Activated CD8-positive, alpha-beta memory T cell treated with anti-CD3 and anti-CD28 coated beads, Interleukin-2, amount 10 ng/mL, durations not matched to agents 7 days and 5 days (primary cell): ENCODE measurements around the gene ELF2. TPM values are rescaled to one million over a fixed set of nuclear protein-coding genes. Genes with fewer than 3 reads are reported as not detected.

Source experiments
- ATAC-seq: fragments of 150-1000 bp; cut with Tn5 transposase; one replicate; pipeline ENCODE4 v1.10.0; 2021; ENCODE audit warnings: moderate library complexity
- CTCF ChIA-PET: fragments of 350-600 bp; sonication (Branson Sonifier 250); formaldehyde crosslinking; loops from one replicate; lab custom pipeline; 2021; ENCODE audit warnings: antibody characterized with exemption; lab: Charles Lee
- DNase-seq: peaks from one replicate; pipeline ENCODE4 v3.0.0-alpha.2; 2020
- H3K27ac Mint-ChIP-seq: one replicate; pipeline ENCODE4 v1.8.0; 2021; ENCODE audit warnings: mild to moderate bottlenecking, mixed read lengths
- H3K27me3 Mint-ChIP-seq: one replicate; pipeline ENCODE4 v1.8.0; 2021; ENCODE audit warnings: mixed read lengths
- H3K36me3 Mint-ChIP-seq: one replicate; pipeline ENCODE4 v1.8.0; 2021; ENCODE audit warnings: mild to moderate bottlenecking, mixed read lengths
- H3K4me1 Mint-ChIP-seq: one replicate; pipeline ENCODE4 v1.8.0; 2021; ENCODE audit warnings: mixed read lengths
- H3K4me3 Mint-ChIP-seq: one replicate; pipeline ENCODE4 v1.8.0; 2021; ENCODE audit warnings: mild to moderate bottlenecking, moderate library complexity, mixed read lengths
- H3K9me3 Mint-ChIP-seq: one replicate; pipeline ENCODE4 v1.8.0; 2022; ENCODE audit warnings: low read depth, mixed read lengths
- total RNA-seq, 2 experiments: library from RNA; stranded (reverse); gene quantifications; one replicate each; pipeline ENCODE4 v1.2.3, GENCODE V29; 2021

The ELF2 gene
- total RNA-seq, 2 experiments from 2014 or later = 27.3 to 39.8 TPM

- peaks cover 20% of the 10 kb centered on the region for H3K36me3 Mint-ChIP-seq
- H3K4me1 Mint-ChIP-seq = peaks cover 21% of the 10 kb centered on the region
- DNase-seq (no peak), ATAC-seq (no peak)
- H3K4me3 Mint-ChIP-seq = no peak overlapping the region
- H3K27ac Mint-ChIP-seq = no peak overlapping the region
- CTCF ChIA-PET = no interaction called here
- peaks cover 6% of the 10 kb centered on the region for H3K9me3 Mint-ChIP-seq
- H3K27me3 Mint-ChIP-seq = no peaks in the 10 kb centered on the region
These were observed 29.9 kb downstream of the ELF2 start for GRCh38 chr4:139146926-139147629.

GRCh38 chr4:139145552-139145932 is 31.5 kb downstream of the ELF2 start:
- no peak overlapping the region for H3K4me3 Mint-ChIP-seq
- no peak overlapping the region for H3K27ac Mint-ChIP-seq
- ATAC-seq (no peak), DNase-seq (no peak)
- CTCF ChIA-PET = no interaction called here
- H3K4me1 Mint-ChIP-seq = peaks cover 21% of the 10 kb centered on the region
- no peaks in the 10 kb centered on the region for H3K27me3 Mint-ChIP-seq
- H3K36me3 Mint-ChIP-seq = peaks cover 20% of the 10 kb centered on the region
- peaks cover 6% of the 10 kb centered on the region for H3K9me3 Mint-ChIP-seq

GRCh38 chr4:139144911-139145551 is 32.0 kb downstream of the ELF2 start:
- Mint-ChIP-seq H3K27ac (no peak overlapping the region), H3K27me3 (no peaks in the 10 kb centered on the region), H3K36me3 (peaks cover 20% of the 10 kb centered on the region), H3K4me3 (no peak overlapping the region), H3K9me3 (peaks cover 6% of the 10 kb centered on the region), H3K4me1 (peaks cover 21% of the 10 kb centered on the region)
- DNase-seq (no peak), ATAC-seq (no peak)
- CTCF ChIA-PET = no interaction called here

GRCh38 chr4:139144161-139144859 is 32.7 kb downstream of the ELF2 start:
- DNase-seq (no peak), ATAC-seq (no peak)
- Mint-ChIP-seq H3K27me3 (no peaks in the 10 kb centered on the region), H3K27ac (no peak overlapping the region), H3K4me3 (no peak overlapping the region), H3K9me3 (peaks cover 6% of the 10 kb centered on the region), H3K36me3 (peaks cover 20% of the 10 kb centered on the region), H3K4me1 (peaks cover 21% of the 10 kb centered on the region)
- CTCF ChIA-PET = no interaction called here

GRCh38 chr4:139142980-139143379 is 34.0 kb downstream of the ELF2 start:
- H3K4me1 Mint-ChIP-seq = peaks cover 21% of the 10 kb centered on the region
- CTCF ChIA-PET = no interaction called here

DNA sequence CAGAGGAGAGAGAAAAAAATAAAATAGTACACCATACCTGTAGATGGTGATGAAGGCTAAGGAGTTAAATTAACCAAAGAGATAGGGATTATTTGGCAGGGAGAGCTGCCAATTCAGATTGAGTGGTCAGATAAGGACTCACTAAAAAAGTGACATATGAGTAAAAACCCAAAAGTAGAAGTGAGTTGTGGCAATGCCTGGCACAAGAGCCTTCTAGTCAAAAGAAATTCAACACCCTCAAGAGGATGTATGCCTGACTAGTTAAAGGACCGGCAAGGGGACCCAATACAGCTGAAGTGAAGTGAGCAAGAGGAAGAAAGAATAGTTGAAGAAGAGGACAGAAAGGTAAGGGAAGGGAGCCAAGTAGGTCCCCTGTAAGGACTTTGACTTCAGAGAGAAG is 34.9 kb downstream of the ELF2 start:
- peaks cover 6% of the 10 kb centered on the region for H3K9me3 Mint-ChIP-seq
- H3K27me3 Mint-ChIP-seq = no peaks in the 10 kb centered on the region
- no peak overlapping the region for H3K27ac Mint-ChIP-seq
- peaks cover 19% of the 10 kb centered on the region for H3K4me1 Mint-ChIP-seq
- ATAC-seq (no peak), DNase-seq (no peak)
- peaks cover 18% of the 10 kb centered on the region for H3K36me3 Mint-ChIP-seq
- H3K4me3 Mint-ChIP-seq = no peak overlapping the region
- CTCF ChIA-PET = no interaction called here

More at GRCh38 chr4:139142980-139143379, 34.0 kb downstream of the ELF2 start:
- DNase-seq (no peak), ATAC-seq (no peak)
- Mint-ChIP-seq H3K9me3 (peaks cover 6% of the 10 kb centered on the region), H3K27ac (no peak overlapping the region), H3K36me3 (peaks cover 20% of the 10 kb centered on the region), H3K4me3 (no peak overlapping the region), H3K27me3 (no peaks in the 10 kb centered on the region)

GRCh38 chr4:139137763-139138162 is 39.3 kb downstream of the ELF2 start:
- DNase-seq (no peak), ATAC-seq (no peak)
- no peaks in the 10 kb centered on the region for H3K9me3 Mint-ChIP-seq
- peaks cover 2% of the 10 kb centered on the region for H3K36me3 Mint-ChIP-seq
- no peak overlapping the region for H3K4me3 Mint-ChIP-seq
- CTCF ChIA-PET = no interaction called here
- no peaks in the 10 kb centered on the region for H3K27me3 Mint-ChIP-seq
- H3K4me1 Mint-ChIP-seq = peaks cover 7% of the 10 kb centered on the region
- no peak overlapping the region for H3K27ac Mint-ChIP-seq

DNA sequence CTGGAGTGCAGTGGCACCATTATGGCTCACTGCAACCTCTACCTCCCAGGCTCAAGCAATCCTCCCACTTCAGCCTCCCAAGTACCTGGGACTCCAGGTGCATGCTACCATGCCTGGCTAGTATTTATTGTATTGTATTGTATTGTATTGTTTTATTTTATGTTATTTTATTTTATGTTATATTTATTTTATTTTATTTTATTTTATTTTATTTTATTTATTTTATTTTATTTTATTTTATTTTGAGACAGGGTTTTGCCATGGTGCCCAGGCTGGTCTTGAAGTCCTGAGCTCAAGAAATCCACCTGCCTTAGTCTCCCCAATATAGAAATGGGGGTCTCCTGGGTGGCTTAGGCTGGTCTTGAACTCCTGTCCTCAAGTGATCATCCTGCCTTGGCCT is 42.6 kb downstream of the ELF2 start:
- H3K36me3 Mint-ChIP-seq = peaks cover 2% of the 10 kb centered on the region
- no peak for DNase-seq
- no peak overlapping the region for H3K27ac Mint-ChIP-seq
- ATAC-seq = no peak
- no peaks in the 10 kb centered on the region for H3K27me3 Mint-ChIP-seq
- CTCF ChIA-PET = no interaction called here
- no peaks in the 10 kb centered on the region for H3K9me3 Mint-ChIP-seq
- no peak overlapping the region for H3K4me3 Mint-ChIP-seq
- no peaks in the 10 kb centered on the region for H3K4me1 Mint-ChIP-seq

DNA sequence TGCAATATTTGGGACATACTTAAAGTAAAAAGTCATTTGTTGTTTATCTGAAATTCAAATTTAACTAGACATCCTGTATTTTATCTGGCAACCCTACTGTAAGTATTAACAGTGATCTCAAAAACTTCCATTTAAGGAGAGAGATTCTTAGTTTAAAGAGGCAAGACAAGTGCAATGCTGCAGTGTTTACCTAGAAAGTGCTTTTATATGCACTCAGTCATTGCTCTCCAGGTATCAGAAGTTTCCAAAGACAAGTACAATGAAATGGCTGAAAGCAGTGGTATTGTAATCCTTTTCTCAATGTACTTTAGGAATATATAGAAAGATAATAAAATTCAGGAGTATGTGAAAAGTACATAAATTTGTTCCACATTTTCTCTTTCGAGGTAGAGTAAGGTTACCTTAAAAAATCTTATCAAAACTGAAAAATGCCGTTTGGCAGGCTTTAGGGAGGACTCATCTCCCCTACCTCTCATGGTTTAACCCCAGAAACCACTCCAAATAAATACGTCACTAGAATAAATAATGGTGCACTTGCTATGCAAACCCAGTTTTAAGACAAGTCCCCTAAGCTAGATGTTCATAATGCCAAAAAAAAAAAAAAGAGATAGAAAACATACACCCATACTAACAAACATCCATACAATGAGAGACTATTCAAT is 45.7 kb downstream of the ELF2 start:
- no peaks in the 10 kb centered on the region for H3K9me3 Mint-ChIP-seq
- no peaks in the 10 kb centered on the region for H3K27me3 Mint-ChIP-seq
- ATAC-seq = no peak
- CTCF ChIA-PET = no interaction called here
- H3K4me1 Mint-ChIP-seq = no peaks in the 10 kb centered on the region
- peaks cover 2% of the 10 kb centered on the region for H3K36me3 Mint-ChIP-seq
- no peak overlapping the region for H3K4me3 Mint-ChIP-seq
- H3K27ac Mint-ChIP-seq = no peak overlapping the region
- no peak for DNase-seq

DNA sequence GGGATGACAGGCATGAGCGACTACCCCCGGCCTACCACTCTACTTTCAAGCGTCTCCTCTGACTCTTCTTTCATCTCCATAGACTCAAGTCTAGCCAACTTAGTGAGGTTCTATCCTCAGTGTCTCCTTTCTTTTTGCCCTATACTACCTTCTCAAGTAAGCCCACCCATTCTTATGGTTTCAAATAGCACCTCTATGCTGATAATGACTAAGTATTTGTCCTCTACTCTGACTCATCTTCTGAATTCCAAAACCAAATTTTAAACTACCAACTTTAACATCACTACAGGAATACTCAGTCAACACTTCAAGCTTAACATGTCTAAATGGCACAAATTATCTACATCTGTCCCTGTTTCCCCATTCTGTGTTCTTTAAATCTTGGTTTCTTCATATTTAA is 47.8 kb downstream of the ELF2 start:
- Mint-ChIP-seq H3K27ac (no peak overlapping the region), H3K36me3 (no peaks in the 10 kb centered on the region), H3K9me3 (no peaks in the 10 kb centered on the region), H3K4me1 (no peaks in the 10 kb centered on the region), H3K4me3 (no peak overlapping the region), H3K27me3 (no peaks in the 10 kb centered on the region)
- no peak for DNase-seq
- no peak for ATAC-seq
- CTCF ChIA-PET = no interaction called here

DNA sequence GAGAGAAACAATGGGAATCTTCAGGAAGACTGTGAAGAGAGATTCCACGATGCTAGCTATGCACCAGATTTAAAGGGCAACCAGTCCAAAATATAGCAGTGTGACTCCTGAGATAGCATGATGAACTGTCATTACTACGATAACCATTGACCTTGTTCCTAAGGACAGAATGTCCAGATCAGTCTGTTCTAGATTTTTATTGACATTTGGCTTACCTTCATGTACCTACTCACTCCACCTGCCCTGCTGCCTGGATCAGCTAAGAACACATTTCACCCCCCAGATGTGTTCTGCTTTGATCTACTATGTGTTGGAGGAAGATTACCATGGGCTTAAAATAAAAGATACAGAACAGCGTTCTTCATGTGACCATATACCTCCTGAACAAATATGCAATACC is 50.1 kb downstream of the ELF2 start:
- Mint-ChIP-seq H3K27ac (no peak overlapping the region), H3K4me3 (no peak overlapping the region), H3K36me3 (peaks cover 3% of the 10 kb centered on the region), H3K9me3 (no peaks in the 10 kb centered on the region), H3K4me1 (no peaks in the 10 kb centered on the region), H3K27me3 (no peaks in the 10 kb centered on the region)
- no peak for ATAC-seq
- no peak for DNase-seq
- CTCF ChIA-PET = interaction anchor here (0.7 kb wide), 1 partner anchor 27 kb away, joined by 3 read pairs; no protein-coding TSS in a partner anchor

GRCh38 chr4:139123910-139124309 is 53.1 kb downstream of the ELF2 start:
- no peaks in the 10 kb centered on the region for H3K27me3 Mint-ChIP-seq
- peaks cover 6% of the 10 kb centered on the region for H3K36me3 Mint-ChIP-seq
- CTCF ChIA-PET = interaction anchor here (1.6 kb wide), 1 partner anchor 94 kb away, joined by 4 read pairs; no protein-coding TSS in a partner anchor
- no peaks in the 10 kb centered on the region for H3K9me3 Mint-ChIP-seq
- H3K4me3 Mint-ChIP-seq = no peak overlapping the region
- no peak overlapping the region for H3K27ac Mint-ChIP-seq
- DNase-seq (no peak), ATAC-seq (no peak)
- no peaks in the 10 kb centered on the region for H3K4me1 Mint-ChIP-seq

DNA sequence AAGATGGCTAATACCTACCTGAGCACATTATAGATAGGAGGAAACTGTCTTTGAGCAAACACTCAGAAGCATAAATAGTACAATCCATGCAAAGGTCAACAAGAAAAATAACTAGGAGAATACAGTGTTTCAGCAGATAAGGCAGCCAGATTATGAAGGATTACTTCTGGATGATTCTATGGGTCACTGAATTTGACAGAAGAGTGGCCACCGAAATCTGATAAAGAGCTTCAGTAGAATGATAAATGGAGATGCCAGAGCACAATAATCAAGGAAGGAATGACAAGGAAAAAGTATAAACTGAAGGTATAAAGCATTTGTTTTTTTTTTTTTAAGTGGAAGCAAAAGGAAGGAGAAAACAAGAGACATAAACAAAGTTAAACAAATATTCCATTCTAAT is 58.7 kb downstream of the ELF2 start:
- no peak for ATAC-seq
- Mint-ChIP-seq H3K4me3 (no peak overlapping the region), H3K27me3 (no peaks in the 10 kb centered on the region), H3K9me3 (no peaks in the 10 kb centered on the region), H3K4me1 (no peaks in the 10 kb centered on the region), H3K36me3 (peaks cover 9% of the 10 kb centered on the region), H3K27ac (no peak overlapping the region)
- CTCF ChIA-PET = no interaction called here
- no peak for DNase-seq
